SK-N-SH (cell line): ENCODE measurements around the gene ZC3H12C. TPM values are rescaled to one million over a fixed set of nuclear protein-coding genes. Genes with fewer than 3 reads are reported as not detected.

Experiments used
- CTCF ChIA-PET: fragments of 300-600, 350-600 bp; formaldehyde crosslinking; extraction: SDS; loops from one replicate; lab custom pipeline; 2021; lab: Yijun Ruan, JAX
- POLR2A ChIA-PET: fragments of 350-600 bp; sonication (Branson Sonifier 250); formaldehyde crosslinking; extraction: SDS; loops from one replicate; lab custom pipeline; 2020; ENCODE audit warnings: antibody characterized with exemption, inconsistent platforms; lab: Yijun Ruan, JAX
- DNase-seq: peaks from one replicate; pipeline ENCODE4 v3.0.0; 2012
- H2AFZ ChIP-seq: fragments of 200-600 bp; sonication (generic); 2 replicates; pipeline ENCODE4 v1.8.1; 2016; ENCODE audit warnings: antibody characterized with exemption, mild to moderate bottlenecking, low read depth
- H3F3A ChIP-seq: fragments of 200-600 bp; sonication (generic); replicated peaks from 2 replicates; pipeline ENCODE3; 2016; ENCODE audit warnings: antibody characterized with exemption, mild to moderate bottlenecking; ENCODE audit not compliant: insufficient read depth
- H3K27ac ChIP-seq, 2 experiments: fragments of 200-500 bp in 1 of 2; fragments of 200-600 bp in 1 of 2; sonication (Bioruptor generic) in 1 of 2; sonication (generic), shearing (Covaris generic) in 1 of 2; 2 replicates each; pipeline versions ENCODE4 v1.5.1 to v1.6.1; 2014 to 2016; ENCODE audit warnings: low read depth in 2 of 2, inconsistent platforms in 1 of 2, low read length in 1 of 2, mild to moderate bottlenecking in 1 of 2, mixed read lengths in 1 of 2
- H3K27me3 ChIP-seq: fragments of 200-600 bp; sonication (generic), shearing (Covaris generic); 2 replicates; pipeline ENCODE4 v1.6.1; 2016; ENCODE audit warnings: mixed run types; ENCODE audit not compliant: insufficient read depth
- H3K36me3 ChIP-seq, 2 experiments: fragments of 200-500 bp in 1 of 2; fragments of 200-600 bp in 1 of 2; sonication (Bioruptor generic) in 1 of 2; sonication (generic) in 1 of 2; replicated peaks in 1 of 2; 2 replicates each; pipeline versions ENCODE3 to v1.5.1; 2014 to 2016; ENCODE audit warnings: low read length in 1 of 2, mild to moderate bottlenecking in 1 of 2; ENCODE audit not compliant: insufficient read depth in 2 of 2, control insufficient read depth in 1 of 2
- H3K4me1 ChIP-seq, 2 experiments: fragments of 200-500 bp in 1 of 2; fragments of 200-600 bp in 1 of 2; sonication (Bioruptor generic) in 1 of 2; sonication (generic), shearing (Covaris generic) in 1 of 2; 2 replicates each; pipeline versions ENCODE4 v1.5.1 to v1.6.1; 2014 to 2016; ENCODE audit warnings: low read depth in 1 of 2, low read length in 1 of 2, mixed run types in 1 of 2; ENCODE audit not compliant: insufficient read depth in 2 of 2, control insufficient read depth in 1 of 2
- H3K4me2 ChIP-seq: fragments of 200-600 bp; sonication (generic), shearing (Covaris generic); 2 replicates; pipeline ENCODE4 v1.6.1; 2017; ENCODE audit warnings: mixed run types
- H3K4me3 ChIP-seq, 2 experiments: fragments of 200-500 bp in 1 of 2; fragments of 200-600 bp in 1 of 2; sonication (Bioruptor generic) in 1 of 2; sonication (generic), shearing (Covaris generic) in 1 of 2; 2 replicates each; pipeline versions ENCODE4 v1.5.1 to v1.8.1; 2014 to 2016; ENCODE audit warnings: low read depth in 2 of 2, inconsistent platforms in 1 of 2, low read length in 1 of 2, mild to moderate bottlenecking in 1 of 2, mixed read lengths in 1 of 2, moderate library complexity in 1 of 2
- H3K79me2 ChIP-seq: fragments of 200-600 bp; sonication (generic); 2 replicates; pipeline ENCODE4 v1.8.1; 2017; ENCODE audit warnings: mild to moderate bottlenecking; ENCODE audit not compliant: insufficient read depth
- H3K9ac ChIP-seq: fragments of 200-600 bp; sonication (generic); 2 replicates; pipeline ENCODE4 v1.6.1; 2017; ENCODE audit warnings: mixed run types
- H3K9me2 ChIP-seq: fragments of 200-600 bp; sonication (generic); 2 replicates; pipeline ENCODE4 v1.6.1; 2017; ENCODE audit warnings: mixed run types
- H3K9me3 ChIP-seq: fragments of 200-600 bp; sonication (generic); 2 replicates; pipeline ENCODE4 v1.6.1; 2017; ENCODE audit warnings: mixed run types, mild to moderate bottlenecking, moderate library complexity
- H4K20me1 ChIP-seq: fragments of 200-600 bp; sonication (generic); 2 replicates; pipeline ENCODE4 v1.6.1; 2017; ENCODE audit warnings: mild to moderate bottlenecking, mixed run types; ENCODE audit not compliant: insufficient read depth
- CHD2 ChIP-seq: fragments of 150-350 bp; IDR thresholded peaks from 2 replicates; pipeline ENCODE4 v1.6.1; 2018; ENCODE audit warnings: low read length; ENCODE audit not compliant: partially characterized antibody
- ELF1 ChIP-seq: IDR thresholded peaks from 2 replicates; pipeline ENCODE4 v1.4.0; 2012
- EZH2phosphoT487 ChIP-seq: fragments of 200-600 bp; sonication (generic); IDR thresholded peaks from 2 replicates; pipeline ENCODE4 v1.6.1; 2017; ENCODE audit warnings: low read depth, mixed run types, mild to moderate bottlenecking, antibody characterized with exemption, moderate library complexity, borderline replicate concordance
- FOSL2 ChIP-seq: IDR thresholded peaks from 2 replicates; pipeline ENCODE4 v1.4.0; 2012; ENCODE audit warnings: low read depth, mild to moderate bottlenecking, moderate library complexity, borderline replicate concordance
- FOXM1 ChIP-seq: IDR thresholded peaks from 2 replicates; pipeline ENCODE4 v1.4.0; 2012; ENCODE audit warnings: low read depth, mild to moderate bottlenecking
- JUND ChIP-seq: IDR thresholded peaks from 2 replicates; pipeline ENCODE4 v1.4.0; 2012
- MEF2A ChIP-seq: IDR thresholded peaks from 2 replicates; pipeline ENCODE4 v1.4.0; 2012; ENCODE audit warnings: low read depth, borderline replicate concordance
- NRF1 ChIP-seq: IDR thresholded peaks from 2 replicates; pipeline ENCODE4 v1.6.1; 2012; ENCODE audit warnings: low read depth, mild to moderate bottlenecking, low read length
- POLR2AphosphoS5 ChIP-seq: IDR thresholded peaks from 2 replicates; pipeline ENCODE4 v1.6.1; 2012; ENCODE audit warnings: low read depth, low read length
- RAD21 ChIP-seq: IDR thresholded peaks from 2 replicates; pipeline ENCODE4 v1.6.1; 2012; ENCODE audit warnings: mild to moderate bottlenecking, low read length
- RCOR1 ChIP-seq: fragments of 150-350 bp; IDR thresholded peaks from 2 replicates; pipeline ENCODE4 v1.6.1; 2017; ENCODE audit warnings: antibody characterized with exemption, low read length
- RFX5 ChIP-seq: IDR thresholded peaks from 2 replicates; pipeline ENCODE4 v1.6.1; 2012; ENCODE audit warnings: mild to moderate bottlenecking, improper control_type of control experiment, low read length
- RXRA ChIP-seq: IDR thresholded peaks from 2 replicates; pipeline ENCODE4 v1.4.0; 2012; ENCODE audit warnings: low read depth, mild to moderate bottlenecking, borderline replicate concordance
- TCF12 ChIP-seq: IDR thresholded peaks from 2 replicates; pipeline ENCODE4 v1.4.0; 2012
- TEAD4 ChIP-seq: IDR thresholded peaks from 2 replicates; pipeline ENCODE4 v1.4.0; 2012; ENCODE audit warnings: mild to moderate bottlenecking, borderline replicate concordance; ENCODE audit not compliant: insufficient read depth
- USF1 ChIP-seq: IDR thresholded peaks from 2 replicates; pipeline ENCODE4 v1.4.0; 2012; ENCODE audit warnings: low read depth, borderline replicate concordance
- USF2 ChIP-seq: fragments of 150-350 bp; IDR thresholded peaks from 2 replicates; pipeline ENCODE4 v1.6.1; 2017; ENCODE audit warnings: antibody characterized with exemption, low read length, low read depth, borderline replicate concordance
- WGBS: methylation state at CpG from one replicate; pipeline ENCODE4 v1.1.6; 2017; ENCODE audit warnings: low lambda C conversion rate; 5-methylcytosine and 5-hydroxymethylcytosine counted together
- polyA plus RNA-seq, 3 experiments: library from polyadenylated mRNA; depleted of rRNA; stranded (reverse); fragments of >200 nt; gene quantifications; 2 replicates each; pipeline ENCODE4 v1.2.3, GENCODE V29; 2012
- TF ChIP-seq, protein P1 (sequence below): IDR thresholded peaks from 2 replicates; pipeline ENCODE4 v1.4.0; 2012; ENCODE audit warnings: low read depth
- TF ChIP-seq, protein P2 (sequence below): IDR thresholded peaks from 2 replicates; pipeline ENCODE4; 2012
- TF ChIP-seq, protein P3 (sequence below): fragments of 200-600 bp; sonication (generic); IDR thresholded peaks from 2 replicates; pipeline ENCODE4 v1.6.1; 2017; ENCODE audit warnings: antibody characterized with exemption, mild to moderate bottlenecking, moderate library complexity

The ZC3H12C gene
- polyA plus RNA-seq, 1 of the 3 experiments (the other 2 are of a cell fraction), result 2.8 TPM

GRCh38 chr11:110159476-110159875 is 66.3 kb downstream of the ZC3H12C start:
- no peak for TF ChIP-seq CHD2
- TF ChIP-seq TCF12, result no peak
- TF ChIP-seq, protein P1, sequence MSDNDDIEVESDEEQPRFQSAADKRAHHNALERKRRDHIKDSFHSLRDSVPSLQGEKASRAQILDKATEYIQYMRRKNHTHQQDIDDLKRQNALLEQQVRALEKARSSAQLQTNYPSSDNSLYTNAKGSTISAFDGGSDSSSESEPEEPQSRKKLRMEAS, result no peak
- TF ChIP-seq EZH2phosphoT487, result no peak
- TF ChIP-seq MEF2A, result no peak
- TF ChIP-seq RXRA, result no peak
- TF ChIP-seq TEAD4, result no peak
- TF ChIP-seq, protein P2, sequence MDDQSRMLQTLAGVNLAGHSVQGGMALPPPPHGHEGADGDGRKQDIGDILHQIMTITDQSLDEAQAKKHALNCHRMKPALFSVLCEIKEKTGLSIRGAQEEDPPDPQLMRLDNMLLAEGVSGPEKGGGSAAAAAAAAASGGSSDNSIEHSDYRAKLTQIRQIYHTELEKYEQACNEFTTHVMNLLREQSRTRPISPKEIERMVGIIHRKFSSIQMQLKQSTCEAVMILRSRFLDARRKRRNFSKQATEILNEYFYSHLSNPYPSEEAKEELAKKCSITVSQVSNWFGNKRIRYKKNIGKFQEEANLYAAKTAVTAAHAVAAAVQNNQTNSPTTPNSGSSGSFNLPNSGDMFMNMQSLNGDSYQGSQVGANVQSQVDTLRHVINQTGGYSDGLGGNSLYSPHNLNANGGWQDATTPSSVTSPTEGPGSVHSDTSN, result no peak
- TF ChIP-seq USF2, result no peak
- no peak for TF ChIP-seq RCOR1
- no peak for TF ChIP-seq RAD21
- TF ChIP-seq JUND, result no peak
- H3K4me1 ChIP-seq, result no peaks in the 10 kb centered on the region
- no peak overlapping the region for H3K9ac ChIP-seq
- H3F3A ChIP-seq, result peaks cover 3% of the 10 kb centered on the region
- POLR2A ChIA-PET, result no interaction called here
- no peak overlapping the region for H3K27ac ChIP-seq
- CTCF ChIA-PET, result interaction anchor here (1.1 to 1.5 kb wide), 3 partner anchors 10 to 67 kb away, joined by 3 to 4 read pairs (median 4); no protein-coding TSS in a partner anchor
- WGBS, result 100% methylated on average over 1 of the region's 1 CpG
- H3K27me3 ChIP-seq, result no peaks in the 10 kb centered on the region
- H3K36me3 ChIP-seq, result peaks cover 17 to 31% of the 10 kb centered on the region in 2 experiments
- H3K79me2 ChIP-seq, result no peaks in the 10 kb centered on the region
- no peaks in the 10 kb centered on the region for H4K20me1 ChIP-seq
- no peaks in the 10 kb centered on the region for H3K9me3 ChIP-seq
- no peak overlapping the region for H2AFZ ChIP-seq
- no peak for DNase-seq
- H3K4me3 ChIP-seq, result no peak overlapping the region
- no peak overlapping the region for H3K4me2 ChIP-seq
- no peaks in the 10 kb centered on the region for H3K9me2 ChIP-seq

- no peak for DNase-seq
- POLR2A ChIA-PET, result no interaction called here
- 79% methylated on average over 3 of the region's 3 CpGs for WGBS
Measured at GRCh38 chr11:110160016-110160415, 66.8 kb downstream of the ZC3H12C start.

More at GRCh38 chr11:110160016-110160415, 66.8 kb downstream of the ZC3H12C start:
- Histone ChIP-seq H3K36me3 (peaks cover 21 to 34% of the 10 kb centered on the region in 2 experiments), H3F3A (peaks cover 3% of the 10 kb centered on the region), H3K4me3 (no peak overlapping the region), H3K79me2 (no peaks in the 10 kb centered on the region), H3K9me2 (no peaks in the 10 kb centered on the region), H4K20me1 (no peaks in the 10 kb centered on the region), H3K9me3 (no peaks in the 10 kb centered on the region), H3K9ac (no peak overlapping the region), H3K4me2 (no peak overlapping the region), H3K27me3 (no peaks in the 10 kb centered on the region), H3K4me1 (no peaks in the 10 kb centered on the region), H3K27ac (no peak overlapping the region), H2AFZ (no peak overlapping the region)
- TF ChIP-seq NRF1 (no peak), JUND (no peak), EZH2phosphoT487 (no peak), USF2 (no peak), TCF12 (no peak), FOSL2 (no peak), CHD2 (no peak), ELF1 (no peak), POLR2AphosphoS5 (no peak), FOXM1 (no peak), RFX5 (no peak), USF1 (no peak), RXRA (no peak)
- TF ChIP-seq, protein P1, result no peak
- TF ChIP-seq, protein P3, sequence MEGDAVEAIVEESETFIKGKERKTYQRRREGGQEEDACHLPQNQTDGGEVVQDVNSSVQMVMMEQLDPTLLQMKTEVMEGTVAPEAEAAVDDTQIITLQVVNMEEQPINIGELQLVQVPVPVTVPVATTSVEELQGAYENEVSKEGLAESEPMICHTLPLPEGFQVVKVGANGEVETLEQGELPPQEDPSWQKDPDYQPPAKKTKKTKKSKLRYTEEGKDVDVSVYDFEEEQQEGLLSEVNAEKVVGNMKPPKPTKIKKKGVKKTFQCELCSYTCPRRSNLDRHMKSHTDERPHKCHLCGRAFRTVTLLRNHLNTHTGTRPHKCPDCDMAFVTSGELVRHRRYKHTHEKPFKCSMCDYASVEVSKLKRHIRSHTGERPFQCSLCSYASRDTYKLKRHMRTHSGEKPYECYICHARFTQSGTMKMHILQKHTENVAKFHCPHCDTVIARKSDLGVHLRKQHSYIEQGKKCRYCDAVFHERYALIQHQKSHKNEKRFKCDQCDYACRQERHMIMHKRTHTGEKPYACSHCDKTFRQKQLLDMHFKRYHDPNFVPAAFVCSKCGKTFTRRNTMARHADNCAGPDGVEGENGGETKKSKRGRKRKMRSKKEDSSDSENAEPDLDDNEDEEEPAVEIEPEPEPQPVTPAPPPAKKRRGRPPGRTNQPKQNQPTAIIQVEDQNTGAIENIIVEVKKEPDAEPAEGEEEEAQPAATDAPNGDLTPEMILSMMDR, result no peak
- TF ChIP-seq, protein P2, result no peak
- CTCF ChIA-PET, result interaction anchor here (1.5 kb wide), 1 partner anchor 67 kb away, joined by 4 read pairs; no protein-coding TSS in a partner anchor
